ENCODE measurements around the gene ZNF581. TPM values are rescaled to one million over a fixed set of nuclear protein-coding genes. Genes with fewer than 3 reads are reported as not detected.

The ZNF581 gene
- polyA plus RNA-seq, 1 of the 3 experiments (the other 2 are of a cell fraction) = 24.7 TPM

DNA sequence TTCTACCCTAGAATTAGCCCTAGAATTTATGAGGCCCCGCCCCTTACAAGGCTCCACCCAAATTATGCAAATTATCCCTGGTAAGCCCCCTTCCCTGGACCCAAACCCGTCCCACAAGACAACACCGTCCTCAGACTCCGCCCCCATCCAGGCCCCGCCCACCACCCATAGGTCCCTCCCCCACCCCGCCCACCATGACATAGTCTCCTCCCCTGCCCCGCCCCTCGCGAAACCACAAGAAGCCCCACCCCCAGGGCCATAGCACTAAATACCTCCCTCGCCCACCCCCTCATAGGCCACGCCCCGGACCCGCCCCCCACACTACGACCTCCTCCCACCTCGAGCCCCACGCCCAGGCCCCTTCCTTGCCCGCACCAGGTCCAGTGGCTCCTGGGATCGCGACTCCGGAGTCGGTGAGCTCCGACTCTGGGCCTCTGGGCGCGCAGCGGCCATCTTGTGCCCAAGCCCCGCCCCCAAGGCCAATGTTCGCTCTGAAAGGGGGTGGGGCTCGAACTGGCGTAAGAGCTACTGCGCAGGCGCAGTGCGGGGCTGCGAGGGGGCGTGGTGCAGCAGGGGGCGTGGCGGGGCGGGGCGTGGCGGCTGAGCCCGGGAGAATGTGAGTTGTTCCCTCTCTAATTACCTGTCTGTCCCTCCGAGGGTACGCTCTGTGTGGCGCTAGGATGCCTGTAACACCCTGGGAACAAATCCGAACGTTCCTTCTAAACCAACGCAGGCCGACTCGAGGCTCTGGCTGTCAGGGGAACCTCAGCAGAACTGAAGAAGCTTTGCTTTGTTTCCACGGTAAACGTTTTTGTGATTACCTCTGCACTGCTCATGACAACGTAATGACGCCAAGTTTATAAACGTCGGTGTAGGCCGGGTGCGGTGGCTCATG lies 19.1 kb upstream of the ZNF581 start, which contains the start of gene ZNF784 (continued):
- peak; percentile 55 for TF ChIP-seq CHD2 (IDR thresholded peaks at IDR 0.05; ENCODE audit: low read length, partially characterized antibody)
- TF ChIP-seq, protein P1, sequence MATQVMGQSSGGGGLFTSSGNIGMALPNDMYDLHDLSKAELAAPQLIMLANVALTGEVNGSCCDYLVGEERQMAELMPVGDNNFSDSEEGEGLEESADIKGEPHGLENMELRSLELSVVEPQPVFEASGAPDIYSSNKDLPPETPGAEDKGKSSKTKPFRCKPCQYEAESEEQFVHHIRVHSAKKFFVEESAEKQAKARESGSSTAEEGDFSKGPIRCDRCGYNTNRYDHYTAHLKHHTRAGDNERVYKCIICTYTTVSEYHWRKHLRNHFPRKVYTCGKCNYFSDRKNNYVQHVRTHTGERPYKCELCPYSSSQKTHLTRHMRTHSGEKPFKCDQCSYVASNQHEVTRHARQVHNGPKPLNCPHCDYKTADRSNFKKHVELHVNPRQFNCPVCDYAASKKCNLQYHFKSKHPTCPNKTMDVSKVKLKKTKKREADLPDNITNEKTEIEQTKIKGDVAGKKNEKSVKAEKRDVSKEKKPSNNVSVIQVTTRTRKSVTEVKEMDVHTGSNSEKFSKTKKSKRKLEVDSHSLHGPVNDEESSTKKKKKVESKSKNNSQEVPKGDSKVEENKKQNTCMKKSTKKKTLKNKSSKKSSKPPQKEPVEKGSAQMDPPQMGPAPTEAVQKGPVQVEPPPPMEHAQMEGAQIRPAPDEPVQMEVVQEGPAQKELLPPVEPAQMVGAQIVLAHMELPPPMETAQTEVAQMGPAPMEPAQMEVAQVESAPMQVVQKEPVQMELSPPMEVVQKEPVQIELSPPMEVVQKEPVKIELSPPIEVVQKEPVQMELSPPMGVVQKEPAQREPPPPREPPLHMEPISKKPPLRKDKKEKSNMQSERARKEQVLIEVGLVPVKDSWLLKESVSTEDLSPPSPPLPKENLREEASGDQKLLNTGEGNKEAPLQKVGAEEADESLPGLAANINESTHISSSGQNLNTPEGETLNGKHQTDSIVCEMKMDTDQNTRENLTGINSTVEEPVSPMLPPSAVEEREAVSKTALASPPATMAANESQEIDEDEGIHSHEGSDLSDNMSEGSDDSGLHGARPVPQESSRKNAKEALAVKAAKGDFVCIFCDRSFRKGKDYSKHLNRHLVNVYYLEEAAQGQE (IDR thresholded peaks at IDR 0.05; ENCODE audit: low read depth, low read length) = peak; percentile 47; the same call in 1 of the 2 replicates
- TF ChIP-seq POLR2AphosphoS5 (IDR thresholded peaks at IDR 0.05; ENCODE audit: low read depth, low read length) = peak; percentile 84
- TF ChIP-seq MEF2A (IDR thresholded peaks at IDR 0.05; ENCODE audit: borderline replicate concordance, low read depth) = no peak
- no peak for TF ChIP-seq EZH2phosphoT487 (IDR thresholded peaks at IDR 0.05; ENCODE audit: borderline replicate concordance, low read depth)
- no peak for TF ChIP-seq SMC3 (IDR thresholded peaks at IDR 0.05; ENCODE audit: low read depth, low read length)

DNA sequence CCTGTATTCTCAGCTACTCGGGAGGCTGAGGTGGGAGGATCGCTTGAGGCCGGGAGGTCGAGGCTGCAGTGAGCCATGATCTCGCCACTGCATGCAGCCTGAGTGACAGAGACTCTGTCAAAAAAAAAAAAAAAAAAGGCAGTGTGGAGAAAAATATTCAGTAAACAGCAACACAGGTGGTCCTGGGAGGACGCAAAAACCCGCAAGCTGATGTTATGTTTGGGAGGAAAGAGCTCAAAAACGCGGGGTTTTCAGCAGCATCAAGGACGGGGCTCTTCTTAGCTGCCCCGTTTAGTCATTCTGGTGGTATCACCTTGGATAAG lies 18.5 kb upstream of the ZNF581 start:
- Histone ChIP-seq H3K4me1 (ENCODE audit: control insufficient read depth in 1 of 2, insufficient read depth in 2 of 2, low read depth in 1 of 2, low read length in 1 of 2) (peaks cover 0 to 2% of the 10 kb centered on the region in 2 experiments; a peak in 1 of 4 replicates), H3K9me3 (no peaks in the 10 kb centered on the region), H3K9ac (peak overlapping the region; percentile 84), H3K4me3 (ENCODE audit: low read depth in 2 of 2, low read length in 1 of 2) (peak overlapping the region; percentile 52 to 74), H3K79me2 (ENCODE audit: insufficient read depth) (peaks cover 11% of the 10 kb centered on the region; the same call in 1 of the 2 replicates), H3K4me2 (peak overlapping the region; percentile 86), H3F3A (replicated peaks; ENCODE audit: insufficient read depth) (peaks cover 2% of the 10 kb centered on the region), H3K27ac (ENCODE audit: low read depth in 2 of 2, low read length in 1 of 2) (peak overlapping the region in 1 of 2 experiments; percentile 87; a peak in 2 of 4 replicates), H4K20me1 (ENCODE audit: insufficient read depth) (no peaks in the 10 kb centered on the region), H2AFZ (ENCODE audit: low read depth) (peak overlapping the region; percentile 90), H3K36me3 (replicated peaks in 1 of 2; ENCODE audit: control insufficient read depth in 1 of 2, insufficient read depth in 2 of 2, low read length in 1 of 2) (peaks cover 0 to 3% of the 10 kb centered on the region in 2 experiments), H3K27me3 (ENCODE audit: insufficient read depth) (no peaks in the 10 kb centered on the region), H3K9me2 (no peaks in the 10 kb centered on the region)
- peak; percentile 4 for DNase-seq
- CTCF ChIA-PET = interaction anchor here (1.0 to 4.7 kb wide), 9 partner anchors 9 to 484 kb away, joined by 3 to 30 read pairs (median 5); partner anchors contain the start of gene ZNF865
- TF ChIP-seq TCF12 (IDR thresholded peaks at IDR 0.05) = no peak
- TF ChIP-seq, protein P2, sequence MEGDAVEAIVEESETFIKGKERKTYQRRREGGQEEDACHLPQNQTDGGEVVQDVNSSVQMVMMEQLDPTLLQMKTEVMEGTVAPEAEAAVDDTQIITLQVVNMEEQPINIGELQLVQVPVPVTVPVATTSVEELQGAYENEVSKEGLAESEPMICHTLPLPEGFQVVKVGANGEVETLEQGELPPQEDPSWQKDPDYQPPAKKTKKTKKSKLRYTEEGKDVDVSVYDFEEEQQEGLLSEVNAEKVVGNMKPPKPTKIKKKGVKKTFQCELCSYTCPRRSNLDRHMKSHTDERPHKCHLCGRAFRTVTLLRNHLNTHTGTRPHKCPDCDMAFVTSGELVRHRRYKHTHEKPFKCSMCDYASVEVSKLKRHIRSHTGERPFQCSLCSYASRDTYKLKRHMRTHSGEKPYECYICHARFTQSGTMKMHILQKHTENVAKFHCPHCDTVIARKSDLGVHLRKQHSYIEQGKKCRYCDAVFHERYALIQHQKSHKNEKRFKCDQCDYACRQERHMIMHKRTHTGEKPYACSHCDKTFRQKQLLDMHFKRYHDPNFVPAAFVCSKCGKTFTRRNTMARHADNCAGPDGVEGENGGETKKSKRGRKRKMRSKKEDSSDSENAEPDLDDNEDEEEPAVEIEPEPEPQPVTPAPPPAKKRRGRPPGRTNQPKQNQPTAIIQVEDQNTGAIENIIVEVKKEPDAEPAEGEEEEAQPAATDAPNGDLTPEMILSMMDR (IDR thresholded peaks at IDR 0.05) = no peak
- no peak for TF ChIP-seq MXI1 (IDR thresholded peaks at IDR 0.05; ENCODE audit: low read depth, low read length)
- WGBS (ENCODE audit: low lambda C conversion rate) = 38% methylated on average over 11 of the region's 11 CpGs
- POLR2A ChIA-PET = interaction anchor here (0.6 to 1.6 kb wide), 9 partner anchors 12 to 371 kb away, joined by 3 to 7 read pairs (median 4); partner anchors contain the start of genes FIZ1, ZNF524 and ZNF628

All from SK-N-SH (cell line).